ENCODE measurements around the gene ANXA2. TPM values are rescaled to one million over a fixed set of nuclear protein-coding genes. Genes with fewer than 3 reads are reported as not detected.

Gene ANXA2
- total RNA-seq, 2 experiments from 2014 or later: 26.5 to 43.4 TPM

DNA sequence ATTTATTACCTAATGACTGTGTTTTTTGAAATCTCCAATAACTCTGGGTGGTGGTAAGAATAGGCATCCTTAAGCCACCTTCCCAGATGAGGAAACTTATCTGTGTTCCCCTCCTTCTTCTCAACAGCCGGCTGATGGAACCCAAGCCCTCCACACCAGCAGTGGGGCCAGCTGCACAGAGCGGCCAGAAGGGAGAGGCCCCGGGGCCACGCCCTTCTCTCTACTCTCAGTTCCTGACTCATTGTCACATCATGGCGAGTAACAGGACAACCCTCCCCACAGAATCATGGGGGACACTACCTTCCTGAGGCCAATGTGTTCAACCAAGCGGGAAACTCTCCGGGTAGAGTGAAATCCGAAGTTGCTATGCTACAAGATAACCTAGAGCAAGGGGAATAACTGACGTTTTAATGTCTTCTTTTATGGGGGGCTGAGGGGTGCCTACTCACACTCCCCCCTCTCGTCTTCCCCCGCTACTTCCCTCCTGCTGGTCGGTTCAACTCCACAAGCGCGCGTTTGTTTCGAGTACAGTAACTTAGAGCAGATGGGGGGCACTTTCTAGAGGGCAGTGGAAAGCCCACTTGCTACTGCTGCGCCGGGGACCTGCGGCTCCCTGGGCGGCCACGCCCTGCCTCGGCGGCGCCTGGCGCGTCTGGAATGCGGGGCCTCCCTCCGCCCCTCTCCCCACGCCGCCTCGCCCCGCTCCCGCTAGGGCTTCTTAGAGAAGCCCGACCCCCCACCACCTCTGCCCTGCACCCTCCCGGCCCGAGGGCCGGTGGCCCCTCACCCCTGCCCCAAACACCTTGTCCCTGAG is 621 bp downstream of the ANXA2 start:
- peak; percentile 48 for DNase-seq (ENCODE audit: low spot score)
- BruUV-seq (replicated peaks): no TSS peak
- no peaks in the 10 kb centered on the region for H3K9me3 ChIP-seq (ENCODE audit: low read length)
- no peaks in the 10 kb centered on the region for H3K79me2 ChIP-seq (ENCODE audit: insufficient read depth, low read depth, low read length)
- H2AFZ ChIP-seq (ENCODE audit: low read length): peak overlapping the region; percentile 24; the same call in 1 of the 2 replicates
- no peak overlapping the region for H3K27ac ChIP-seq (ENCODE audit: low read depth, low read length, poor library complexity, severe bottlenecking)
- no peaks in the 10 kb centered on the region for H3K9me2 ChIP-seq (ENCODE audit: insufficient read depth, low read length)
- no peaks in the 10 kb centered on the region for H3K36me3 ChIP-seq (ENCODE audit: insufficient read depth, low read length)
- H3K4me3 ChIP-seq (ENCODE audit: low read depth, low read length, poor library complexity, severe bottlenecking): peak overlapping the region; percentile 65
- H4K20me1 ChIP-seq (ENCODE audit: insufficient read depth, low read length): no peaks in the 10 kb centered on the region
- TF ChIP-seq CTCF (conservative IDR thresholded peaks at IDR 0.05; ENCODE audit: low read length) (no peak), EZH2phosphoT487 (IDR thresholded peaks at IDR 0.05; ENCODE audit: borderline replicate concordance, low read depth, low read length) (no peak)
- no peaks in the 10 kb centered on the region for H3K4me1 ChIP-seq (ENCODE audit: insufficient read depth, low read length, poor library complexity, severe bottlenecking)
- POLR2A ChIA-PET: no interaction called here
- CTCF ChIA-PET (ENCODE audit: unreplicated experiment): no interaction called here
- intact Hi-C loops (cut with micrococcal nuclease; ENCODE audit: unreplicated experiment): no loop called here
- H3K4me2 ChIP-seq (ENCODE audit: low read length): peak overlapping the region; percentile 46

GRCh38 chr15:60396560-60396957 is 1.2 kb downstream of the ANXA2 start:
- BruUV-seq (replicated peaks): no TSS peak
- ChIA-PET CTCF (ENCODE audit: unreplicated experiment) (no interaction called here), POLR2A (no interaction called here)
- peak overlapping the region; percentile 46 for H3K4me2 ChIP-seq (ENCODE audit: low read length)
- intact Hi-C loops (cut with micrococcal nuclease; ENCODE audit: unreplicated experiment): no loop called here
- TF ChIP-seq CTCF (conservative IDR thresholded peaks at IDR 0.05; ENCODE audit: low read length) (no peak), EZH2phosphoT487 (IDR thresholded peaks at IDR 0.05; ENCODE audit: borderline replicate concordance, low read depth, low read length) (no peak)
- no peaks in the 10 kb centered on the region for H3K9me3 ChIP-seq (ENCODE audit: low read length)
- H4K20me1 ChIP-seq (ENCODE audit: insufficient read depth, low read length): no peaks in the 10 kb centered on the region
- H3K36me3 ChIP-seq (ENCODE audit: insufficient read depth, low read length): no peaks in the 10 kb centered on the region
- H2AFZ ChIP-seq (ENCODE audit: low read length): peak overlapping the region; percentile 24; the same call in 1 of the 2 replicates
- no peak overlapping the region for H3K27ac ChIP-seq (ENCODE audit: low read depth, low read length, poor library complexity, severe bottlenecking)
- H3K79me2 ChIP-seq (ENCODE audit: insufficient read depth, low read depth, low read length): no peaks in the 10 kb centered on the region
- peak overlapping the region; percentile 65 for H3K4me3 ChIP-seq (ENCODE audit: low read depth, low read length, poor library complexity, severe bottlenecking)
- no peaks in the 10 kb centered on the region for H3K9me2 ChIP-seq (ENCODE audit: insufficient read depth, low read length)
- H3K4me1 ChIP-seq (ENCODE audit: insufficient read depth, low read length, poor library complexity, severe bottlenecking): no peaks in the 10 kb centered on the region
- no peak for DNase-seq (ENCODE audit: low spot score)

DNA sequence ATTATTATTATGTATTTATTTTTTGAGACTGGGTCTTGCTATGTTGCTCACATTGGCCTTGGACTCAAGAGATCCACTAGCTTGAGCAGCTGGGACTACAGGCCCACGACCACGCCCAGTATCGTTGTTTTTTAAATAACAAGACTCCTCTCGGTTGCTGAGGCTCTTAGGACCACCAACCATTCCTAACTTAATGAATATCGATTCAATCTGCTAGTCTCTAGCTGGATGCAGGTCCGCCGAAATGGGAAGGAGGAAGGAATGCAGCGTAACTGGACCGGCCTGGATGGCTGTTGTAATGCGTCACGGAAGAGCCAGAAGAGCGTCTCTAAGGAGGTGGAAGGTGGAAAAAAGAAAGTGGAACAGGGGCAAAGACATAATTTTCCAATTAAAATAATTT is 1.7 kb downstream of the ANXA2 start:
- Histone ChIP-seq H3K79me2 (ENCODE audit: insufficient read depth, low read depth, low read length) (no peaks in the 10 kb centered on the region), H3K4me3 (ENCODE audit: low read depth, low read length, poor library complexity, severe bottlenecking) (no peak overlapping the region), H2AFZ (ENCODE audit: low read length) (no peak overlapping the region), H3K4me2 (ENCODE audit: low read length) (no peak overlapping the region; the same call in 1 of the 2 replicates), H3K36me3 (ENCODE audit: insufficient read depth, low read length) (no peaks in the 10 kb centered on the region), H4K20me1 (ENCODE audit: insufficient read depth, low read length) (no peaks in the 10 kb centered on the region), H3K9me3 (ENCODE audit: low read length) (no peaks in the 10 kb centered on the region), H3K9me2 (ENCODE audit: insufficient read depth, low read length) (no peaks in the 10 kb centered on the region), H3K4me1 (ENCODE audit: insufficient read depth, low read length, poor library complexity, severe bottlenecking) (no peaks in the 10 kb centered on the region), H3K27ac (ENCODE audit: low read depth, low read length, poor library complexity, severe bottlenecking) (no peak overlapping the region)
- BruUV-seq (replicated peaks): no TSS peak
- DNase-seq (ENCODE audit: low spot score): no peak
- CTCF ChIA-PET (ENCODE audit: unreplicated experiment): no interaction called here
- POLR2A ChIA-PET: no interaction called here
- TF ChIP-seq EZH2phosphoT487 (IDR thresholded peaks at IDR 0.05; ENCODE audit: borderline replicate concordance, low read depth, low read length) (no peak), CTCF (conservative IDR thresholded peaks at IDR 0.05; ENCODE audit: low read length) (no peak)
- intact Hi-C loops (cut with micrococcal nuclease; ENCODE audit: unreplicated experiment): no loop called here
